Liver (tissue), 3 donors: ENCODE measurements around the gene PNMA8B.

Experiments used
- CTCF ChIP-seq: fragments of 150-350 bp; IDR thresholded peaks from 2 replicates; pipeline ENCODE4 v1.5.1; 2017; ENCODE audit warnings: improper control_type of control experiment, low read depth, low read length; ENCODE audit not compliant: missing input control
- FOXA1 ChIP-seq: IDR thresholded peaks from 2 replicates; pipeline ENCODE4 v1.6.1; 2016; ENCODE audit warnings: antibody characterized with exemption
- GABPA ChIP-seq, 2 donors: IDR thresholded peaks in 1 of 2; conservative IDR thresholded peaks in 1 of 2; 2 replicates each; pipeline ENCODE4 v1.6.1; 2016; ENCODE audit warnings: antibody characterized with exemption in 2 of 2, mild to moderate bottlenecking in 1 of 2, moderate library complexity in 1 of 2
- MAX ChIP-seq: IDR thresholded peaks from 2 replicates; pipeline ENCODE4 v1.6.1; 2016; ENCODE audit warnings: antibody characterized with exemption
- RAD21 ChIP-seq, 2 donors: IDR thresholded peaks; 2 replicates each; pipeline ENCODE4 v1.6.1; 2016; ENCODE audit warnings: antibody characterized with exemption in 2 of 2, mild to moderate bottlenecking in 2 of 2
- REST ChIP-seq: IDR thresholded peaks from 2 replicates; pipeline ENCODE4 v1.6.1; 2016; ENCODE audit warnings: antibody characterized with exemption, mild to moderate bottlenecking
- TAF1 ChIP-seq: conservative IDR thresholded peaks from 2 replicates; pipeline ENCODE4 v1.6.1; 2016; ENCODE audit warnings: antibody characterized with exemption, mild to moderate bottlenecking
- YY1 ChIP-seq: IDR thresholded peaks from 2 replicates; pipeline ENCODE4 v1.6.1; 2016; ENCODE audit warnings: antibody characterized with exemption, mild to moderate bottlenecking
- ZBTB33 ChIP-seq: IDR thresholded peaks from 2 replicates; pipeline ENCODE4 v1.6.1; 2016; ENCODE audit warnings: antibody characterized with exemption
- donor health status: healthy.
- donor health status: healthy.

- TF ChIP-seq ZBTB33 = no peak
- TF ChIP-seq CTCF = no peak
- no peak for TF ChIP-seq TAF1
- no peak for TF ChIP-seq YY1
- no peak for TF ChIP-seq MAX
- TF ChIP-seq REST = no peak
- TF ChIP-seq RAD21 (IDR thresholded peaks at IDR 0.05) = no peak
- no peak for TF ChIP-seq FOXA1
- TF ChIP-seq GABPA (IDR thresholded peaks at IDR 0.05 in 1 of 2, conservative IDR thresholded peaks at IDR 0.05 in 1 of 2) = no peak
Measured at GRCh38 chr19:46466536-46467196, 29.0 kb downstream of the PNMA8B start.
